ENCODE results near the gene SNRNP70.

- TF ChIP-seq CTCF (conservative IDR thresholded peaks at IDR 0.05 in 1 of 2, IDR thresholded peaks at IDR 0.05 in 1 of 2; ENCODE audit: low read depth in 1 of 2, low read length in 2 of 2): no peak
- TF ChIP-seq EZH2 (IDR thresholded peaks at IDR 0.05; ENCODE audit: low read length, missing control alignments): no peak
Measured at GRCh38 chr19:49064768-49065611, 20.3 kb upstream of the SNRNP70 start, which contains the start of gene NTF4.
